Measurements from ENCODE around the gene RAD51AP1.
A peak's percentile ranks its signal among the peaks of the same experiment; 100 is the strongest.

The RAD51AP1 gene

GRCh38 chr12:4595881-4596280 lies 57.2 kb downstream of the RAD51AP1 start:
- DNase-seq, result no peak

GRCh38 chr12:4603421-4603820 lies 64.7 kb downstream of the RAD51AP1 start:
- no peak for DNase-seq

DNA sequence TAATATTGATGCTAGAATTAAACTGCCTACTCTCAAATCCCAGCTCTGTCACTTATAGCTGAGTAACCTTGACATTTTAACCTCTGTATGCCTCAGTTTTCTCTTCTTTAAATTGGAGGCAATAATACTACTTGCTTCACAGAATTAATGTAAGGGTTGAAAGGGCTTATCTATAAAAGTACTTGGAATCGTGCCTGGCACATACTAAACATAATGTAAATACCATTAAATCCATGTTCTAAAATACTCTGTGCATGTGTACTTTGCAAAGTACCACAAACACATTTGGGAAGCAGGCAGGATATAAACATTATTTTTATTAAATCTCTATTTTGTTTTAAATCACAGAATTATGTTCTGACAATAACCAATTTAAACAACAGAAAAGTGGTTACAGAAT lies 65.3 kb downstream of the RAD51AP1 start:
- no peak for DNase-seq

GRCh38 chr12:4604684-4605193 lies 66.0 kb downstream of the RAD51AP1 start:
- DNase-seq, result peak; percentile 19 to 83 (median 70)

DNA sequence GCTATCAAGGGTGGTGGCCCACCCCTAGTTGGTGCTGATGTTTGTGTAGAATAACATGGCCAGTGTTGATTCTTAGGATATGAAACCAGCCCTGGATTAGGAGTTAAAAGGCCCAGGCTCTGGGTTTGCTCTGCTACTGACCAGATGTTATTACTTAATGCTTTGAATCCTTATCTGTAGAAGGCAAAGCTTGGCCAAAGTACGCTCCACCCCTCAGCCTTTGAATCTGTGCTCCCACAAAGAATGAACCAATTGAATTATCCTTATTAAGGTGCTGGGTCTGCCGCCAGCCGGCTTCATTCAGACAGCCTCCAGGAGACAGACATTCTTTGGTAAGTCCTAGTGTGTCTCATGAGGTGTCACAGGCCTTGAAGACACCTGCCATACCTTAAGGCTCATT lies 68.4 kb downstream of the RAD51AP1 start:
- DNase-seq, result no peak

- DNase-seq, result no peak
Observed at GRCh38 chr12:4609071-4609470, 70.4 kb downstream of the RAD51AP1 start.

All from C1 segment of cervical spinal cord (tissue), 14 donors.